SK-N-SH treated with all-trans-retinoic acid at 6 μM for 48 hours (cell line): ENCODE measurements around the gene DLG2.
"Not testable (repeated sequence)": the region's sequence is repeated elsewhere in the genome, so short reads cannot be mapped to it uniquely, and the experiment has no call there.

Experiments used
- ATAC-seq: fragments of 200-7000 bp; cut with Tn5 transposase; 3 replicates; pipeline ENCODE4 v1.9.1; 2020; ENCODE audit warnings: mild to moderate bottlenecking, moderate library complexity
- ARNTL ChIP-seq: fragments of 450-650 bp; formaldehyde crosslinking; IDR thresholded peaks from 2 replicates; pipeline ENCODE4 v1.5.0; 2020; ENCODE audit warnings: low read depth, mild to moderate bottlenecking, moderate library complexity, borderline replicate concordance
- CREB5 ChIP-seq: fragments of 250-450 bp; sonication (Bioruptor Pico); IDR thresholded peaks from 2 replicates; pipeline ENCODE4 v1.5.1; 2020; ENCODE audit warnings: low read depth, mild to moderate bottlenecking, moderate library complexity
- CSDC2 ChIP-seq: fragments of 250-450 bp; sonication (Bioruptor Pico); IDR thresholded peaks from 2 replicates; pipeline ENCODE4 v1.5.0; 2020; ENCODE audit warnings: mild to moderate bottlenecking, moderate library complexity
- ESRRG ChIP-seq: fragments of 250-450 bp; sonication (Bioruptor Pico); IDR thresholded peaks from 2 replicates; pipeline ENCODE4 v1.6.1; 2021; ENCODE audit warnings: mild to moderate bottlenecking
- GLIS3 ChIP-seq: fragments of 250-450 bp; sonication (Bioruptor Pico); IDR thresholded peaks from 2 replicates; pipeline ENCODE4 v1.5.0; 2020; ENCODE audit warnings: mild to moderate bottlenecking, moderate library complexity
- ISL1 ChIP-seq: fragments of 250-450 bp; sonication (Bioruptor Pico); IDR thresholded peaks from 2 replicates; pipeline ENCODE4 v2.1.2; 2022; ENCODE audit warnings: mild to moderate bottlenecking, moderate library complexity
- OSR1 ChIP-seq: fragments of 250-450 bp; sonication (Bioruptor Pico); IDR thresholded peaks from 2 replicates; pipeline ENCODE4 v1.8.0; 2022; ENCODE audit warnings: moderate library complexity, mild to moderate bottlenecking, inconsistent platforms
- POU6F1 ChIP-seq: fragments of 250-450 bp; sonication (Bioruptor Pico); IDR thresholded peaks from 2 replicates; pipeline ENCODE4 v1.8.0; 2021; ENCODE audit warnings: low read depth, mild to moderate bottlenecking, moderate library complexity, borderline replicate concordance
- RARB ChIP-seq: fragments of 250-450 bp; sonication (Bioruptor Pico); IDR thresholded peaks from 2 replicates; pipeline ENCODE4 v1.8.0; 2021; ENCODE audit warnings: mild to moderate bottlenecking, moderate library complexity
- SNAI2 ChIP-seq: fragments of 250-450 bp; sonication (Bioruptor Pico); IDR thresholded peaks from 2 replicates; pipeline ENCODE4 v1.5.0; 2020; ENCODE audit warnings: mild to moderate bottlenecking, moderate library complexity
- TSHZ2 ChIP-seq: fragments of 250-450 bp; sonication (Bioruptor Pico); IDR thresholded peaks from 2 replicates; pipeline ENCODE4 v1.5.0; 2020; ENCODE audit warnings: mild to moderate bottlenecking, moderate library complexity
- ZC3H10 ChIP-seq: fragments of 250-450 bp; sonication (Bioruptor Pico); IDR thresholded peaks from 2 replicates; pipeline ENCODE4 v1.5.1; 2021; ENCODE audit warnings: mild to moderate bottlenecking, moderate library complexity
- ZFP3 ChIP-seq: fragments of 250-450 bp; sonication (Bioruptor Pico); IDR thresholded peaks from 2 replicates; pipeline ENCODE4 v1.5.0; 2020; ENCODE audit warnings: mild to moderate bottlenecking, moderate library complexity
- ZFP30 ChIP-seq: fragments of 450-650 bp; formaldehyde crosslinking; IDR thresholded peaks from 2 replicates; pipeline ENCODE4 v1.5.0; 2022; ENCODE audit warnings: mild to moderate bottlenecking, moderate library complexity
- ZNF565 ChIP-seq: fragments of 450-650 bp; formaldehyde crosslinking; conservative IDR thresholded peaks from 2 replicates; pipeline ENCODE4 v1.5.0; 2020; ENCODE audit warnings: low read depth, mild to moderate bottlenecking, moderate library complexity
- ZNF70 ChIP-seq: fragments of 450-650 bp; formaldehyde crosslinking; IDR thresholded peaks from 2 replicates; pipeline ENCODE4 v1.5.0; 2020; ENCODE audit warnings: mild to moderate bottlenecking, moderate library complexity
- TF ChIP-seq, protein P1 (sequence below): fragments of 250-450 bp; sonication (Bioruptor Pico); IDR thresholded peaks from 2 replicates; pipeline ENCODE4 v1.5.1; 2021; ENCODE audit warnings: mild to moderate bottlenecking, moderate library complexity
- TF ChIP-seq, protein P2 (sequence below): fragments of 250-450 bp; sonication (Bioruptor Pico); IDR thresholded peaks from 2 replicates; pipeline ENCODE4 v1.8.0; 2020; ENCODE audit warnings: mild to moderate bottlenecking, moderate library complexity, borderline replicate concordance

DLG2 gene

DNA sequence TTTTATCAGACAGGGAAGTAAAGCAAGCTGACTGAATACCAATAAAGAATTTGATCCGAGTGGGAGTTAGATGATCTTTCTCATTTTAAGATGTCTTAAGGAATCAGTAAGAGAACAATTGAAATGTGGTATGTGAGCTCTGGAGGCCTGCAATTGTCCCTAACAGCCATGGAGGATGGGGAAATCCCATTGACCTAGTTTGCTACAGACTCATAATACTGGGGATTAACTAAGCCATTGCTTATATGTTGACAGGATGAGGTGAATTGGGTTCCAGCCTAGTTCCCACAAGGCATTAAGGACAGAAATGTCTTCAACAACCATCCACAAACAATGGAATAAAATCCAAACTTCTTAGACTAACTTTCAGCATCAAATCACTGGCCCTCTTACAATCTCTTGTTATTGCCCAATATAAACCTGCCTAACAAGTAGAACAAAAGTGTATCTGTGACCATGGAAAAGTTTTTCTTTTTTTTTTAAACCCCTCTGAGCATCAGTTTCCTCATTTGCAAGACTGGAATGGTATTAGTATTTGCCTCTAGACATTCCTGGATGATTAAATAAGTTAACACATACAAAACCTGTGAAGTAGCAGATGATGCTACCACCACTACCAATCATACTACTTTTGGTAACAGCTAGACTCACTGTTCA, 773.2 kb downstream of the DLG2 start:
- ATAC-seq: no peak
- TF ChIP-seq RARB (CRISPR knock-in tag) (no peak), ARNTL (CRISPR knock-in tag) (no peak), OSR1 (CRISPR knock-in tag) (no peak), ZNF565 (CRISPR knock-in tag) (no peak), CREB5 (CRISPR knock-in tag) (no peak), ISL1 (CRISPR knock-in tag) (no peak), SNAI2 (CRISPR knock-in tag) (no peak), ZFP30 (CRISPR knock-in tag) (no peak), POU6F1 (no peak), CSDC2 (CRISPR knock-in tag) (no peak), GLIS3 (CRISPR knock-in tag) (no peak), ZC3H10 (CRISPR knock-in tag) (no peak), TSHZ2 (CRISPR knock-in tag) (no peak), ESRRG (CRISPR knock-in tag) (no peak)
- TF ChIP-seq, protein P1, sequence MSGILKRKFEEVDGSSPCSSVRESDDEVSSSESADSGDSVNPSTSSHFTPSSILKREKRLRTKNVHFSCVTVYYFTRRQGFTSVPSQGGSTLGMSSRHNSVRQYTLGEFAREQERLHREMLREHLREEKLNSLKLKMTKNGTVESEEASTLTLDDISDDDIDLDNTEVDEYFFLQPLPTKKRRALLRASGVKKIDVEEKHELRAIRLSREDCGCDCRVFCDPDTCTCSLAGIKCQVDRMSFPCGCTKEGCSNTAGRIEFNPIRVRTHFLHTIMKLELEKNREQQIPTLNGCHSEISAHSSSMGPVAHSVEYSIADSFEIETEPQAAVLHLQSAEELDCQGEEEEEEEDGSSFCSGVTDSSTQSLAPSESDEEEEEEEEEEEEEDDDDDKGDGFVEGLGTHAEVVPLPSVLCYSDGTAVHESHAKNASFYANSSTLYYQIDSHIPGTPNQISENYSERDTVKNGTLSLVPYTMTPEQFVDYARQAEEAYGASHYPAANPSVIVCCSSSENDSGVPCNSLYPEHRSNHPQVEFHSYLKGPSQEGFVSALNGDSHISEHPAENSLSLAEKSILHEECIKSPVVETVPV (CRISPR knock-in tag): no peak
- TF ChIP-seq, protein P2, sequence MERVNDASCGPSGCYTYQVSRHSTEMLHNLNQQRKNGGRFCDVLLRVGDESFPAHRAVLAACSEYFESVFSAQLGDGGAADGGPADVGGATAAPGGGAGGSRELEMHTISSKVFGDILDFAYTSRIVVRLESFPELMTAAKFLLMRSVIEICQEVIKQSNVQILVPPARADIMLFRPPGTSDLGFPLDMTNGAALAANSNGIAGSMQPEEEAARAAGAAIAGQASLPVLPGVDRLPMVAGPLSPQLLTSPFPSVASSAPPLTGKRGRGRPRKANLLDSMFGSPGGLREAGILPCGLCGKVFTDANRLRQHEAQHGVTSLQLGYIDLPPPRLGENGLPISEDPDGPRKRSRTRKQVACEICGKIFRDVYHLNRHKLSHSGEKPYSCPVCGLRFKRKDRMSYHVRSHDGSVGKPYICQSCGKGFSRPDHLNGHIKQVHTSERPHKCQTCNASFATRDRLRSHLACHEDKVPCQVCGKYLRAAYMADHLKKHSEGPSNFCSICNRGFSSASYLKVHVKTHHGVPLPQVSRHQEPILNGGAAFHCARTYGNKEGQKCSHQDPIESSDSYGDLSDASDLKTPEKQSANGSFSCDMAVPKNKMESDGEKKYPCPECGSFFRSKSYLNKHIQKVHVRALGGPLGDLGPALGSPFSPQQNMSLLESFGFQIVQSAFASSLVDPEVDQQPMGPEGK (CRISPR knock-in tag): no peak

DNA sequence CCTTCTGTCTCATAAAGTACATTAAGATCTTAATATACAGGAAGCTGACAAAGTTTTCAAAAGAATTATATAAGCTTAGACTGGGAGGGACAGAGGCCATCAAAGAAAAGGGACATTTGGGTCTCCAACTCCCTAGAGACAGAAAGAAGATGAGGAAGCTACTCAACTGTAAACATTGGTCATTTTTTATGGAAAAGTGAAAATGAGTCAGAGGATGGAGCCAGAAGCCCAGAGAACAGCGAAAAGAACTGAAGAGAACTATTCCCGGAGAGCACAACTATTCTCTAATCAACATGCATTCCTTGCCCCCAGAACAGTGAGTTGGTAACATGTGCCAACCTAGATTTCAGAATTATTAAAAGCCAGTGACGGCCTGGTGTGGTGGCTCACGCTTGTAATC, 779.3 kb downstream of the DLG2 start:
- no peak for ATAC-seq
- TF ChIP-seq ZC3H10 (CRISPR knock-in tag) (no peak), ZFP3 (CRISPR knock-in tag) (no peak), ARNTL (CRISPR knock-in tag) (no peak), ZNF70 (no peak)

DNA sequence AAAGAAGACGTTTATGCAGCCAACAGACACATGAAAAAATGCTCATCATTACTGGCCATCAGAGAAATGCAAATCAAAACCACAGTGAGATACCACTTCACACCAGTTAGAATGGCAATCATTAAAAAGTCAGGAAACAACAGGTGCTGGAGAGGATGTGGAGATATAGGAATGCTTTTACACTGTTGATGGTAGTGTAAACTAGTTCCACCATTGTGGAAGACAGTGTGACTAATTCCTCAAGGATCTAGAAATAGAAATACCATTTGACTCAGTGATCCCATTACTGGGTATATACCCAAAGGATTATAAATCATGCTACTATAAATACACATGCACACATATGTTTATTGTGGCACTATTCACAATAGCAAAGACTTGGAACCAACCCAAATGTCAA, 786.9 kb downstream of the DLG2 start:
- not testable (repeated sequence) for ATAC-seq

GRCh38 chr11:84837402-84838069, 789.6 kb downstream of the DLG2 start:
- no peak for ATAC-seq
- TF ChIP-seq TSHZ2 (CRISPR knock-in tag): no peak
- TF ChIP-seq, protein P2 (CRISPR knock-in tag): no peak
- TF ChIP-seq ZC3H10 (CRISPR knock-in tag): no peak
- no peak for TF ChIP-seq ZFP30 (CRISPR knock-in tag)
